Heart left ventricle (tissue), 16 donors: ENCODE data around the gene NPS. TPM values are rescaled to one million over a fixed set of nuclear protein-coding genes. Genes with fewer than 3 reads are reported as not detected.

Experiments used
- ATAC-seq, 4 donors: fragments of 200-7000 bp; cut with Tn5 transposase; one replicate each; pipeline ENCODE4 v1.9.1; 2020 to 2022; ENCODE audit warnings: moderate library complexity in 4 of 4, mild to moderate bottlenecking in 3 of 4, moderate number of reproducible peaks in 1 of 4
- DNase-seq, 5 donors: peaks; one replicate each; pipeline ENCODE4 v3.0.0-alpha.2; 2020
- H3K27ac ChIP-seq, 12 donors: fragments of 200-600 bp; sonication (generic) in 4 of 12; one replicate each; pipeline versions ENCODE4 v1.5.0 to v1.8.0; 2016 to 2022; ENCODE audit warnings: mild to moderate bottlenecking in 2 of 12
- H3K27me3 ChIP-seq, 9 donors: fragments of 200-600 bp; sonication (generic) in 2 of 9; one replicate each; pipeline versions ENCODE4 v1.5.1 to v1.8.0; 2016 to 2022; ENCODE audit warnings: mild to moderate bottlenecking in 3 of 9
- H3K36me3 ChIP-seq, 9 donors: fragments of 200-600 bp; sonication (generic) in 2 of 9; one replicate each; pipeline versions ENCODE4 v1.5.0 to v1.8.0; 2018 to 2022; ENCODE audit warnings: mild to moderate bottlenecking in 2 of 9
- H3K4me1 ChIP-seq, 12 donors: fragments of 200-600 bp; sonication (generic) in 4 of 12; one replicate each; pipeline versions ENCODE4 v1.5.0 to v1.8.0; 2016 to 2022; ENCODE audit warnings: mild to moderate bottlenecking in 3 of 12
- H3K4me3 ChIP-seq, 12 donors: fragments of 200-600 bp; sonication (generic) in 4 of 12; one replicate each; pipeline versions ENCODE4 v1.5.0 to v1.8.0; 2017 to 2022; ENCODE audit warnings: mild to moderate bottlenecking in 9 of 12, moderate library complexity in 4 of 12
- H3K9me3 ChIP-seq, 12 donors: fragments of 200-600 bp; sonication (generic) in 4 of 12; one replicate each; pipeline versions ENCODE4 v1.5.0 to v1.8.0; 2016 to 2022; ENCODE audit warnings: mild to moderate bottlenecking in 1 of 12
- CTCF ChIP-seq, 12 donors: fragments of 200-600 bp; sonication (generic) in 4 of 12; IDR thresholded peaks; one replicate each; pipeline versions ENCODE4 v1.5.0 to v1.8.0; 2018 to 2022; ENCODE audit warnings: antibody characterized with exemption in 12 of 12, mild to moderate bottlenecking in 5 of 12
- POLR2A ChIP-seq, 2 donors: fragments of 450-650 bp; IDR thresholded peaks; one replicate each; pipeline ENCODE4 v1.6.1; 2017; ENCODE audit warnings: antibody characterized with exemption in 2 of 2, mild to moderate bottlenecking in 2 of 2, moderate library complexity in 2 of 2
- WGBS, 4 donors: extraction: QIAGEN DNeasy Blood & Tissue Kit in 2 of 4; methylation state at CpG; one replicate each; pipeline versions ENCODE4 v1.1.5 to v1.1.7; 2013 to 2018; 5-methylcytosine and 5-hydroxymethylcytosine counted together
- intact Hi-C, 10 donors: fragments of 100-400 bp; cut with DNase I; formaldehyde crosslinking; loops; one replicate each; pipeline versions ENCODE4 v1.11.1 to v1.14.2; 2022
- polyA plus RNA-seq, 2 donors: library from polyadenylated mRNA; stranded (reverse); fragments of 200-250 nt; gene quantifications; one replicate each; pipeline ENCODE4 v1.2.3, GENCODE V29; 2013
- total RNA-seq, 9 donors: library from RNA; depleted of rRNA in 2 of 9; stranded (reverse); fragments of >200 nt in 2 of 9; fragmentation: NEBNext Ultra II Directional in 3 of 9; extraction: Animal tissue kit (Norgen Biotek cat#: 25700) in 3 of 9; gene quantifications; one replicate each; pipeline versions ENCODE4 v1.1.0 to v1.2.4, GENCODE V29; 2016 to 2023
- donor health status: ischemic (EF 13 %, LVEDD 7.1; RV severe dilation, severe dysfunction).
- donor health status: healthy with polysubstance abuse.
- donor health status: DM: no; HTN: yes; CAD: no.
- donor health status: DM: no; HTN: no; CAD: no.
- donor health status: ischemic (EF 25% LVEDD 6.9; RV normal size, moderate dysfunction).
- donor health status: ischemic (EF 25% LVEDD 5.7; RV mildly dilated, moderate dysfunction).
- donor health status: healthy.
- donor health status: DM: yes; HTN: yes; CAD: no.
- donor health status: ischemic (EF 35%, LVEDD 5.7; RV mildly dilated, moderate dysfunction).
- donor health status: nonischemic (EF 11% LVEDD 7.7; RV severe dilation, severe dysfunction).
- donor health status: DM: yes; HTN: yes; CAD: no.
- donor health status: PGD.
- donor health status: ischemic (EF 29% LVEDD 5.4; RV normal size, mild dysfunction).
- donor health status: nonischemic (EF 23%, LVEDD 6.1; RV moderate dilation, normal function).

The NPS gene
- total and polyA plus RNA-seq, 11 donors, result not detected

- no peaks in the 10 kb centered on the region for H3K36me3 ChIP-seq
- intact Hi-C loops, result no loop called here
- ATAC-seq (no peak), DNase-seq (no peak)
- H3K4me1 ChIP-seq, result peaks cover 0 to 35% (median 17%) of the 10 kb centered on the region in 12 donors
- peaks cover 0 to 5% (median 0%) of the 10 kb centered on the region in 9 donors for H3K27me3 ChIP-seq
- 73 to 78% (median 74%) methylated on average over 8 of the region's 8 CpGs for WGBS, 4 donors
- H3K4me3 ChIP-seq, result no peak overlapping the region
- H3K27ac ChIP-seq, result peak overlapping the region in 9 of 12 donors; percentile 3 to 85 (median 72)
- H3K9me3 ChIP-seq, result peaks cover 0 to 19% (median 7%) of the 10 kb centered on the region in 12 donors
- TF ChIP-seq CTCF (IDR thresholded peaks at IDR 0.05), result peak in 8 of 12 donors; percentile 8 to 44 (median 31)
- no peak for TF ChIP-seq POLR2A (IDR thresholded peaks at IDR 0.05)
These were observed 28.5 kb downstream of the NPS start for GRCh38 chr10:127577376-127578258.

GRCh38 chr10:127578259-127578960, 29.3 kb downstream of the NPS start:
- Histone ChIP-seq H3K27me3 (peaks cover 0 to 5% (median 0%) of the 10 kb centered on the region in 9 donors), H3K4me1 (peaks cover 0 to 35% (median 17%) of the 10 kb centered on the region in 12 donors), H3K27ac (peak overlapping the region in 11 of 12 donors; percentile 33 to 85 (median 72)), H3K36me3 (no peaks in the 10 kb centered on the region), H3K9me3 (peaks cover 0 to 12% (median 4%) of the 10 kb centered on the region in 12 donors), H3K4me3 (no peak overlapping the region)
- intact Hi-C loops, result no loop called here
- DNase-seq (peak in 3 of 5 donors; percentile 36 to 45 (median 42)), ATAC-seq (peak; percentile 60 to 81 (median 66))
- WGBS, 4 donors, result 50 to 58% (median 53%) methylated on average over 9 to 10 of the region's 10 CpGs
- no peak for TF ChIP-seq POLR2A (IDR thresholded peaks at IDR 0.05)
- TF ChIP-seq CTCF (IDR thresholded peaks at IDR 0.05), result no peak

- WGBS, 4 donors, result 62 to 80% (median 71%) methylated on average over 2 to 7 of the region's 7 CpGs
- intact Hi-C loops, result no loop called here
- peak overlapping the region in 9 of 12 donors; percentile 60 to 85 (median 73) for H3K27ac ChIP-seq
- peaks cover 0 to 5% (median 0%) of the 10 kb centered on the region in 9 donors for H3K27me3 ChIP-seq
- H3K9me3 ChIP-seq, result peaks cover 0 to 6% (median under 1%) of the 10 kb centered on the region in 12 donors
- TF ChIP-seq POLR2A (IDR thresholded peaks at IDR 0.05), result no peak
- TF ChIP-seq CTCF (IDR thresholded peaks at IDR 0.05), result no peak
- peaks cover 0 to 35% (median 17%) of the 10 kb centered on the region in 12 donors for H3K4me1 ChIP-seq
- H3K4me3 ChIP-seq, result no peak overlapping the region
- H3K36me3 ChIP-seq, result no peaks in the 10 kb centered on the region
- DNase-seq (no peak), ATAC-seq (peak in 1 of 4 donors; percentile 9)
These were observed 29.8 kb downstream of the NPS start for GRCh38 chr10:127578961-127579305.

GRCh38 chr10:127579640-127580039, 30.5 kb downstream of the NPS start:
- Histone ChIP-seq H3K36me3 (no peaks in the 10 kb centered on the region), H3K4me1 (peaks cover 0 to 35% (median 17%) of the 10 kb centered on the region in 12 donors), H3K27ac (peak overlapping the region in 2 of 12 donors; percentile 72 to 85), H3K4me3 (no peak overlapping the region), H3K27me3 (peaks cover 0 to 5% (median 0%) of the 10 kb centered on the region in 9 donors), H3K9me3 (no peaks in the 10 kb centered on the region)
- no peak for ATAC-seq
- TF ChIP-seq CTCF (IDR thresholded peaks at IDR 0.05) (no peak), POLR2A (IDR thresholded peaks at IDR 0.05) (no peak)
- intact Hi-C loops, result no loop called here
- 51 to 70% (median 66%) methylated on average over 2 of the region's 2 CpGs for WGBS, 4 donors
- DNase-seq, result no peak
